AG09319 (cell line): ENCODE results near the gene SGCA.

Source experiments
- DNase-seq: peaks from one replicate; pipeline ENCODE4 v3.0.0-alpha.2; 2010; ENCODE audit warnings: low read depth; ENCODE audit errors: extremely low read depth
- CTCF ChIP-seq: IDR thresholded peaks from 2 replicates; pipeline ENCODE4 v1.5.1; 2011; ENCODE audit warnings: low read depth, mild to moderate bottlenecking, inconsistent platforms, low read length, moderate library complexity

SGCA gene

DNA sequence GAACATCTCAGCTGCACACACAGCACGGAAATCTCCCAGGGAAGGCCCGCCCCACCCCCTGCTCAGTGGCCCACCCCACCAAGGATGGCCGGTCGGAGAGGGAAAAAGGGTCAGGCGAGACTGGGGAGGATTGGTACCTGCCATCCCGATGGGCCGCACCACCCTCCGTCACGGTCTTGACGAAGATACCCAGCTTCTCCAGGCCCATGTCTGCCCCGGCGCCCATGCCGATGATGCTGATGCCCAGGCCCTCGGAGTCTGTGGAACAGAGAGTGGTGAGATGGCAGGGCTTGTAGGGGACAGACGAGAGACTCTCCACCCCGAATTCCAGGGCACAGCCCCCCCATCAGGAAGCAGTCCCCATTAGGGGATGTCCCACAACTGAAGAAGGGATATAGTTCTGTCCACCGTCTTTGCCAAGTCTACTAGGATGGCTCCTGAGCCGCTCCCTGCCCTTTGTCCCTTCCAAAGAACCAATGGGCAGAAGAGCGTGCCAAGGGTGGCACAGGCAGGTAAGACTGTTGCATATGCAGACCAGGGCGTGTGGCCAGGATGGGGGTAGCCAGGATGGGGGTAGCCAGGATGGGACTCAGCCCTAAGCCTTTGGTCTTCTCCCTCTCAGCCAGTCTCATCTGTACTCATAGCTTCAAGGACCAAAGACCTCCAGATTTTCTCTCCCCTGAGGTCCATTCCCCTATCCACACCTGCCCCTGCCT is 22.2 kb upstream of the SGCA start:
- no peak for TF ChIP-seq CTCF
- no peak for DNase-seq

GRCh38 chr17:50144355-50144754 is 21.4 kb upstream of the SGCA start:
- DNase-seq: no peak
- TF ChIP-seq CTCF: no peak

DNA sequence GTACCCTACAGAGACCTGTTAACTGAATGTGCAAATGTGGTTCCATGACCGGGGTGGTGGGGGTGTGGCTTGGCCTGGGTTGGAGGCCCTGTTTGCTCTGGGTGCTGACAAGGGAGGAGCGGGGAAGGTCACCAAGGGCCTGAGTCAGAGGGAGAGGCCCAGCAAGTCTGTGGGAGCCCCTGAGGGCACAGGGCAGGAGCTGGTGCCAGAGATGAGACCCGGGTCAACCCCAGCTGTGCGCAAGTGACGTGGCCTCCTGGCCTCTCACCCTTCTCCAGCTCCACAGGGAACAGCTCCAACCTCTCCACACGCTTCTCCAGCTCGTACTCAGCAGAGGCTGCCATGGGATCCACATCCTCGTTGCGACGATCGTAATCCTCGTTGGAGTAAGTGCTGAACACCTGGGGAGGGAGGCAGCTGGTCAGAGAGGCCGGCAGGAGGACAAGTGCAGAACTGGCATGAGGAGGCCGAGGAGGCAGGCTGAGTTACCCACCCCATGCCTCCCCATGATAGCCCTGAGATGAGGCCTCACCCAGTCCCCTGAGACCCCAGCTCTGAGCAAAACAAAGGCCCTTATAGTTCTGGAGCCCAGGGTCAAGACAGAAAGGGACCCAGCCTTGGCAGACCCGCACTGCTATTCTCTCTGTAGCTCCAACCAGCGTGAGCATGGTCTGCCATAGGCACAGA is 20.8 kb upstream of the SGCA start:
- TF ChIP-seq CTCF: no peak
- DNase-seq: no peak

GRCh38 chr17:50145532-50146229 is 20.1 kb upstream of the SGCA start:
- no peak for DNase-seq
- no peak for TF ChIP-seq CTCF

DNA sequence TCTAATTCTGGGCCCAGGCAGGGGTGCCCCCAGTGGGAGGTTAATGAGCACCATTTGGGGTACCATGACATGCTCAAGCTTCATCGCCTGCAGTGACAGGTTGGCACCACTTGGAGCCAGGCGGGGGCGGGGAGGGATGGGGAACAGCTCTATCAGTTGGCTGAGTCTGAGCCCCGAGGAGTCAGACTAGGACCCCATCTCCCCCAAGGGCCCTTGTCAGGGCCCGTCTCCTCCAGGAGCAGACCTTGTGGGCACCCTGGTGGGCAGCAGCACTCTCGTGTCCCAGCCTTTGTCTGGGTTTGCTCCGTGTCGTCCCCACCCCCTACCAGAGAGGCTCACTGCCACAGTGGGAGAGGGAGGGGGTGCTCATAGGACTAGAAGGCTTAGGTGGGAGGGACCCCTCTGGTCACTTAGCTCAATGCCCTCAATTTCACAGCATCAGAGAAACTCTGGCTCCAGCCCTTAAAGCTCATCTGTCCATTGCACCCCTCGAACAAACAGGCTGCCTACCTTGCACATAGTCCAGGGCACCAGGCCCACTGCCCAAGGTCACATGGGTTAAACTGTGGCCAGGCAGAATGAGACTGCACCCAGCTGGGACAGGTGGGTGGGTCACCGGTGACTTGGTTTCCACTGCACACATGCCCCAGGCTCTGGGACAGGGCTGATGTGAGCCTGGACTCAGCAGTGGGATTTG is 19.4 kb upstream of the SGCA start:
- no peak for TF ChIP-seq CTCF
- DNase-seq: no peak

- TF ChIP-seq CTCF: no peak
- no peak for DNase-seq
Measured at GRCh38 chr17:50146927-50147665, 18.7 kb upstream of the SGCA start.
